Astrocyte (in vitro differentiated cells and primary cell): ENCODE results near the gene DLGAP4. TPM values are rescaled to one million over a fixed set of nuclear protein-coding genes. Genes with fewer than 3 reads are reported as not detected.

Source experiments
- DNase-seq: peaks from one replicate; pipeline ENCODE4 v3.0.0-alpha.2; 2010; ENCODE audit warnings: low read depth
- FAIRE-seq: peaks from 2 replicates; lab custom pipeline; 2011; peaks lifted over from hg19 to GRCh38; lab: Jason Lieb, UNC
- H2AFZ ChIP-seq: 2 replicates; pipeline ENCODE4 v1.6.0; 2012; ENCODE audit warnings: low read depth, low read length, inconsistent platforms
- H3K27ac ChIP-seq: 2 replicates; pipeline ENCODE4 v1.5.1; 2011; ENCODE audit warnings: low read depth, low read length, inconsistent platforms
- H3K27me3 ChIP-seq: 2 replicates; pipeline ENCODE4 v1.6.0; 2011; ENCODE audit warnings: low read length, inconsistent platforms; ENCODE audit not compliant: insufficient read depth
- H3K36me3 ChIP-seq: 2 replicates; pipeline ENCODE4 v1.5.1; 2011; ENCODE audit warnings: low read length, inconsistent platforms; ENCODE audit not compliant: insufficient read depth
- H3K4me1 ChIP-seq: 2 replicates; pipeline ENCODE4 v1.5.1; 2011; ENCODE audit warnings: low read length, inconsistent platforms; ENCODE audit not compliant: insufficient read depth
- H3K4me2 ChIP-seq: 2 replicates; pipeline ENCODE4 v1.6.0; 2012; ENCODE audit warnings: low read length, inconsistent platforms
- H3K4me3 ChIP-seq: 2 replicates; pipeline ENCODE4 v1.5.1; 2011; ENCODE audit warnings: low read depth, mild to moderate bottlenecking, low read length, inconsistent platforms; ENCODE audit not compliant: insufficient read depth
- H3K79me2 ChIP-seq: 2 replicates; pipeline ENCODE4 v1.6.0; 2012; ENCODE audit warnings: mild to moderate bottlenecking, low read length, inconsistent platforms; ENCODE audit not compliant: insufficient read depth
- H3K9ac ChIP-seq: 2 replicates; pipeline ENCODE4 v1.6.0; 2012; ENCODE audit warnings: mild to moderate bottlenecking, low read length, inconsistent platforms
- H3K9me3 ChIP-seq: 2 replicates; pipeline ENCODE4 v1.5.1; 2012; ENCODE audit warnings: low read depth, mild to moderate bottlenecking, low read length, inconsistent platforms; ENCODE audit not compliant: insufficient read depth
- H4K20me1 ChIP-seq: 2 replicates; pipeline ENCODE4 v1.6.0; 2012; ENCODE audit warnings: low read length, inconsistent platforms; ENCODE audit not compliant: insufficient read depth
- H3K27ac Mint-ChIP-seq: one replicate; pipeline ENCODE4 v1.8.0; 2021; ENCODE audit warnings: mild to moderate bottlenecking, mixed read lengths; ENCODE audit not compliant: unreplicated experiment
- H3K27me3 Mint-ChIP-seq: one replicate; pipeline ENCODE4 v1.8.0; 2021; ENCODE audit warnings: low read depth, mixed read lengths; ENCODE audit not compliant: unreplicated experiment
- H3K36me3 Mint-ChIP-seq: one replicate; pipeline ENCODE4 v1.8.0; 2021; ENCODE audit warnings: low read depth, mixed read lengths; ENCODE audit not compliant: unreplicated experiment
- H3K4me1 Mint-ChIP-seq: one replicate; pipeline ENCODE4 v1.8.0; 2021; ENCODE audit warnings: low read depth, mixed read lengths; ENCODE audit not compliant: unreplicated experiment
- H3K4me3 Mint-ChIP-seq: one replicate; pipeline ENCODE4 v1.8.0; 2021; ENCODE audit warnings: mild to moderate bottlenecking, moderate library complexity, mixed read lengths; ENCODE audit not compliant: unreplicated experiment
- H3K9me3 Mint-ChIP-seq: one replicate; pipeline ENCODE4 v1.8.0; 2021; ENCODE audit warnings: mild to moderate bottlenecking, mixed read lengths; ENCODE audit not compliant: unreplicated experiment
- EZH2 ChIP-seq: IDR thresholded peaks from 2 replicates; pipeline ENCODE4 v1.6.1; 2012; ENCODE audit warnings: mild to moderate bottlenecking, low read length, inconsistent platforms; ENCODE audit not compliant: insufficient read depth
- total RNA-seq: library from RNA; stranded (reverse); gene quantifications from 2 replicates; pipeline ENCODE4 v1.2.1, GENCODE V29; 2021
- TF ChIP-seq, protein P1 (sequence below): IDR thresholded peaks from 2 replicates; pipeline ENCODE4 v1.5.1; 2011; ENCODE audit warnings: low read depth, mild to moderate bottlenecking, inconsistent platforms, low read length, moderate library complexity; ENCODE audit not compliant: insufficient read depth

DLGAP4 gene
- total RNA-seq, 1 donor from 2014 or later, result 135 TPM

GRCh38 chr20:36477475-36477874 lies 171.3 kb downstream of the DLGAP4 start:
- no peak overlapping the region for H2AFZ ChIP-seq
- FAIRE-seq (no peak), DNase-seq (no peak)
- H3K79me2 ChIP-seq, result peaks cover 99% of the 10 kb centered on the region
- Mint-ChIP-seq H3K27me3 (no peaks in the 10 kb centered on the region), H3K9me3 (no peaks in the 10 kb centered on the region), H3K4me3 (no peak overlapping the region), H3K36me3 (peaks cover 10% of the 10 kb centered on the region), H3K27ac (no peak overlapping the region), H3K4me1 (peaks cover 47% of the 10 kb centered on the region)
- no peaks in the 10 kb centered on the region for H3K9me3 ChIP-seq
- H3K4me2 ChIP-seq, result no peak overlapping the region
- peaks cover 97% of the 10 kb centered on the region for H4K20me1 ChIP-seq
- no peak overlapping the region for H3K9ac ChIP-seq
- H3K36me3 ChIP-seq, result peaks cover 25% of the 10 kb centered on the region
- no peaks in the 10 kb centered on the region for H3K27me3 ChIP-seq
- H3K4me3 ChIP-seq, result no peak overlapping the region
- TF ChIP-seq EZH2, result no peak
- TF ChIP-seq, protein P1, sequence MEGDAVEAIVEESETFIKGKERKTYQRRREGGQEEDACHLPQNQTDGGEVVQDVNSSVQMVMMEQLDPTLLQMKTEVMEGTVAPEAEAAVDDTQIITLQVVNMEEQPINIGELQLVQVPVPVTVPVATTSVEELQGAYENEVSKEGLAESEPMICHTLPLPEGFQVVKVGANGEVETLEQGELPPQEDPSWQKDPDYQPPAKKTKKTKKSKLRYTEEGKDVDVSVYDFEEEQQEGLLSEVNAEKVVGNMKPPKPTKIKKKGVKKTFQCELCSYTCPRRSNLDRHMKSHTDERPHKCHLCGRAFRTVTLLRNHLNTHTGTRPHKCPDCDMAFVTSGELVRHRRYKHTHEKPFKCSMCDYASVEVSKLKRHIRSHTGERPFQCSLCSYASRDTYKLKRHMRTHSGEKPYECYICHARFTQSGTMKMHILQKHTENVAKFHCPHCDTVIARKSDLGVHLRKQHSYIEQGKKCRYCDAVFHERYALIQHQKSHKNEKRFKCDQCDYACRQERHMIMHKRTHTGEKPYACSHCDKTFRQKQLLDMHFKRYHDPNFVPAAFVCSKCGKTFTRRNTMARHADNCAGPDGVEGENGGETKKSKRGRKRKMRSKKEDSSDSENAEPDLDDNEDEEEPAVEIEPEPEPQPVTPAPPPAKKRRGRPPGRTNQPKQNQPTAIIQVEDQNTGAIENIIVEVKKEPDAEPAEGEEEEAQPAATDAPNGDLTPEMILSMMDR, result no peak
- H3K4me1 ChIP-seq, result peaks cover 48% of the 10 kb centered on the region
- no peak overlapping the region for H3K27ac ChIP-seq

- H3K4me3 Mint-ChIP-seq, result no peak overlapping the region
- Histone ChIP-seq H3K36me3 (peaks cover 25% of the 10 kb centered on the region), H3K4me2 (no peak overlapping the region), H3K4me1 (peaks cover 44% of the 10 kb centered on the region), H3K79me2 (peaks cover 99% of the 10 kb centered on the region), H3K27ac (no peak overlapping the region), H3K27me3 (no peaks in the 10 kb centered on the region), H3K9ac (peak overlapping the region; percentile 9), H2AFZ (no peak overlapping the region), H3K9me3 (no peaks in the 10 kb centered on the region), H4K20me1 (peaks cover 97% of the 10 kb centered on the region), H3K4me3 (no peak overlapping the region)
- TF ChIP-seq, protein P1, result no peak
- TF ChIP-seq EZH2, result no peak
- H3K36me3 Mint-ChIP-seq, result peaks cover 10% of the 10 kb centered on the region
- no peak for DNase-seq
- H3K9me3 Mint-ChIP-seq, result no peaks in the 10 kb centered on the region
- no peaks in the 10 kb centered on the region for H3K27me3 Mint-ChIP-seq
- peaks cover 46% of the 10 kb centered on the region for H3K4me1 Mint-ChIP-seq
- H3K27ac Mint-ChIP-seq, result no peak overlapping the region
- FAIRE-seq, result no peak
Measured at GRCh38 chr20:36478137-36478905, 172.2 kb downstream of the DLGAP4 start.

GRCh38 chr20:36479938-36480337 lies 173.8 kb downstream of the DLGAP4 start:
- peaks cover 38% of the 10 kb centered on the region for H3K4me1 Mint-ChIP-seq

More at GRCh38 chr20:36479938-36480337, 173.8 kb downstream of the DLGAP4 start:
- Histone ChIP-seq H3K4me2 (no peak overlapping the region), H3K9ac (no peak overlapping the region), H3K36me3 (peaks cover 19% of the 10 kb centered on the region), H3K4me1 (peaks cover 41% of the 10 kb centered on the region), H3K79me2 (peaks cover 99% of the 10 kb centered on the region), H4K20me1 (peaks cover 97% of the 10 kb centered on the region), H3K9me3 (no peaks in the 10 kb centered on the region), H3K27ac (no peak overlapping the region), H2AFZ (no peak overlapping the region), H3K4me3 (no peak overlapping the region), H3K27me3 (no peaks in the 10 kb centered on the region)
- FAIRE-seq (no peak), DNase-seq (no peak)
- TF ChIP-seq EZH2, result no peak
- TF ChIP-seq, protein P1, result no peak
- H3K4me3 Mint-ChIP-seq, result no peak overlapping the region
- H3K9me3 Mint-ChIP-seq, result no peaks in the 10 kb centered on the region
- H3K36me3 Mint-ChIP-seq, result peaks cover 8% of the 10 kb centered on the region
- H3K27ac Mint-ChIP-seq, result no peak overlapping the region
- no peaks in the 10 kb centered on the region for H3K27me3 Mint-ChIP-seq
